Measurements from ENCODE around the gene DCAF6.

DNA sequence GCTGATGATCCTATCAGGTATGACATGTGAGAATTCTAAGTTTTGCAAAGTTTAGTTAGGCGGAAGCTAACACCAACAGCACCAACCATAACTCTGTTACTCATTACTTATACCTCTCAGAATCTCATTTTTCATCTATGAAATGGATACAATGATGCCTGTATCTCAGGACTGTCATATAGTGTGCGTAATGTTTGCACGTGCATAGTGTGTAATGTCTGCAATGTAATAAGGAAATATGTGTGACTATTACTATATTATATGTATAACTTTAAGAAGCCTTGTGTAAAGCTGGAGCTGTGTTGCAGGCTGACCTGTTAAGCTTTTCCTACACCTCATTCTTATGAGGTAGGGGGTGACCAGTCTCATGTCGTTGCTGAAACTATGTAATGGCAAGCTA lies 35.6 kb upstream of the DCAF6 start:
- TF ChIP-seq POLR2A (IDR thresholded peaks at IDR 0.05) (no peak), POLR2AphosphoS5 (IDR thresholded peaks at IDR 0.05) (no peak)
- TF ChIP-seq, protein P1, sequence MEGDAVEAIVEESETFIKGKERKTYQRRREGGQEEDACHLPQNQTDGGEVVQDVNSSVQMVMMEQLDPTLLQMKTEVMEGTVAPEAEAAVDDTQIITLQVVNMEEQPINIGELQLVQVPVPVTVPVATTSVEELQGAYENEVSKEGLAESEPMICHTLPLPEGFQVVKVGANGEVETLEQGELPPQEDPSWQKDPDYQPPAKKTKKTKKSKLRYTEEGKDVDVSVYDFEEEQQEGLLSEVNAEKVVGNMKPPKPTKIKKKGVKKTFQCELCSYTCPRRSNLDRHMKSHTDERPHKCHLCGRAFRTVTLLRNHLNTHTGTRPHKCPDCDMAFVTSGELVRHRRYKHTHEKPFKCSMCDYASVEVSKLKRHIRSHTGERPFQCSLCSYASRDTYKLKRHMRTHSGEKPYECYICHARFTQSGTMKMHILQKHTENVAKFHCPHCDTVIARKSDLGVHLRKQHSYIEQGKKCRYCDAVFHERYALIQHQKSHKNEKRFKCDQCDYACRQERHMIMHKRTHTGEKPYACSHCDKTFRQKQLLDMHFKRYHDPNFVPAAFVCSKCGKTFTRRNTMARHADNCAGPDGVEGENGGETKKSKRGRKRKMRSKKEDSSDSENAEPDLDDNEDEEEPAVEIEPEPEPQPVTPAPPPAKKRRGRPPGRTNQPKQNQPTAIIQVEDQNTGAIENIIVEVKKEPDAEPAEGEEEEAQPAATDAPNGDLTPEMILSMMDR (IDR thresholded peaks at IDR 0.05), result no peak

Data from gastroesophageal sphincter (tissue), 3 donors.